ENCODE measurements around the gene SLC15A1.

SLC15A1 gene

DNA sequence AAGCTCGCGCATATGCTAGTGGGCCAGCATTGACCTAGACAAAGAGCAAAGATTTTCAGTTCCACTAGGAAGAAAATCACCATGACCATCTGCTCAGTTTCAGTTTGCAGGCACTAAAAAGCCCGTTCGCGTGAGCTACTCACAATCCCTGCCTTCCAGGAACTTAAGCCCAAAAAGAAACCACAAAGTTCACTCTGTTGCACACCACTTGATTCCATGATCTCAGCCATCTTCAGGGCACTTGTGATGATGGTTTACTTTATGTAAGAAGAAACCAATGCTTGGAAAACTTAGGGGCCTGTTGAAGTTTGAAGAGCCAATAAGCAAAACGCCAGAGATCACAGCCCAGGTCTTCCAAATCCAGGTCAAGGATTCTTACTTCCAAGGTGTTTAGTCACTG is 45.0 kb upstream of the SLC15A1 start:
- DNase-seq (ENCODE audit: extremely low read depth, insufficient read length) = no peak
- no peak for TF ChIP-seq CTCF (IDR thresholded peaks at IDR 0.05; ENCODE audit: insufficient read depth, low read length, poor library complexity, severe bottlenecking)
- Histone ChIP-seq H3K36me3 (ENCODE audit: control insufficient read depth, insufficient read depth, low read length) (no peaks in the 10 kb centered on the region), H3K4me3 (replicated peaks; ENCODE audit: low read depth, low read length) (no peak overlapping the region), H3K27me3 (replicated peaks; ENCODE audit: control insufficient read depth, insufficient read depth, low read length) (no peaks in the 10 kb centered on the region)

DNA sequence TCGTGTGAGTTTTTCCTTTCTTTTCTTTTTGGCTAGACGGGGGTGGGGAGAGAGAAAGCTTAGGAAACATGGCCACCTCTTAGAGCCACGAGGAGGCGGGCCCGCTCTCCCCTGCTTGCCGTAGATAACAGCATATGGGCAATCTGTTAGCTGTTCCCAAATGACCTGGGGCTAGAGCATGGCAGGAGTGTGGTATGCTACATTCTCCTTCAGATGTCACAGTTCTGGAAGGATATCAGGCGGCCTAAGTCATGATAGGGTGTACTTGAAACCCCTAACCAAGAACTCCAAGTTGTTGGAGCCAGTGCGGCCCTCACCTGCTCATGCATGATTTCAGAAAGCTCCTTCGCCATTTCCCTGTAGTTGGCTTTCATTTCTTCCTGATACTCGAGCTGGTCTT is 44.3 kb upstream of the SLC15A1 start:
- H3K36me3 ChIP-seq (ENCODE audit: control insufficient read depth, insufficient read depth, low read length) = no peaks in the 10 kb centered on the region
- TF ChIP-seq CTCF (IDR thresholded peaks at IDR 0.05; ENCODE audit: insufficient read depth, low read length, poor library complexity, severe bottlenecking) = no peak
- no peak for DNase-seq (ENCODE audit: extremely low read depth, insufficient read length)

GRCh38 chr13:98796191-98796590 is 43.7 kb upstream of the SLC15A1 start:
- no peak for DNase-seq (ENCODE audit: extremely low read depth, insufficient read length)
- no peaks in the 10 kb centered on the region for H3K36me3 ChIP-seq (ENCODE audit: control insufficient read depth, insufficient read depth, low read length)
- H3K4me3 ChIP-seq (replicated peaks; ENCODE audit: low read depth, low read length) = no peak overlapping the region
- no peaks in the 10 kb centered on the region for H3K27me3 ChIP-seq (replicated peaks; ENCODE audit: control insufficient read depth, insufficient read depth, low read length)
- TF ChIP-seq CTCF (IDR thresholded peaks at IDR 0.05; ENCODE audit: insufficient read depth, low read length, poor library complexity, severe bottlenecking) = no peak

More for the DNA sequence above, 44.3 kb upstream of the SLC15A1 start:
- no peaks in the 10 kb centered on the region for H3K27me3 ChIP-seq (replicated peaks; ENCODE audit: control insufficient read depth, insufficient read depth, low read length)
- no peak overlapping the region for H3K4me3 ChIP-seq (replicated peaks; ENCODE audit: low read depth, low read length)

- no peak overlapping the region for H3K4me3 ChIP-seq (replicated peaks; ENCODE audit: low read depth, low read length)
- no peak for DNase-seq (ENCODE audit: extremely low read depth, insufficient read length)
- no peak for TF ChIP-seq CTCF (IDR thresholded peaks at IDR 0.05; ENCODE audit: insufficient read depth, low read length, poor library complexity, severe bottlenecking)
- H3K27me3 ChIP-seq (replicated peaks; ENCODE audit: control insufficient read depth, insufficient read depth, low read length) = no peaks in the 10 kb centered on the region
- no peaks in the 10 kb centered on the region for H3K36me3 ChIP-seq (ENCODE audit: control insufficient read depth, insufficient read depth, low read length)
These were observed 42.7 kb upstream of the SLC15A1 start for GRCh38 chr13:98795220-98795619.

GRCh38 chr13:98794498-98794897 is 42.0 kb upstream of the SLC15A1 start:
- H3K4me3 ChIP-seq (replicated peaks; ENCODE audit: low read depth, low read length) = no peak overlapping the region
- no peaks in the 10 kb centered on the region for H3K27me3 ChIP-seq (replicated peaks; ENCODE audit: control insufficient read depth, insufficient read depth, low read length)
- no peaks in the 10 kb centered on the region for H3K36me3 ChIP-seq (ENCODE audit: control insufficient read depth, insufficient read depth, low read length)
- DNase-seq (ENCODE audit: extremely low read depth, insufficient read length) = no peak
- TF ChIP-seq CTCF (IDR thresholded peaks at IDR 0.05; ENCODE audit: insufficient read depth, low read length, poor library complexity, severe bottlenecking) = no peak

DNA sequence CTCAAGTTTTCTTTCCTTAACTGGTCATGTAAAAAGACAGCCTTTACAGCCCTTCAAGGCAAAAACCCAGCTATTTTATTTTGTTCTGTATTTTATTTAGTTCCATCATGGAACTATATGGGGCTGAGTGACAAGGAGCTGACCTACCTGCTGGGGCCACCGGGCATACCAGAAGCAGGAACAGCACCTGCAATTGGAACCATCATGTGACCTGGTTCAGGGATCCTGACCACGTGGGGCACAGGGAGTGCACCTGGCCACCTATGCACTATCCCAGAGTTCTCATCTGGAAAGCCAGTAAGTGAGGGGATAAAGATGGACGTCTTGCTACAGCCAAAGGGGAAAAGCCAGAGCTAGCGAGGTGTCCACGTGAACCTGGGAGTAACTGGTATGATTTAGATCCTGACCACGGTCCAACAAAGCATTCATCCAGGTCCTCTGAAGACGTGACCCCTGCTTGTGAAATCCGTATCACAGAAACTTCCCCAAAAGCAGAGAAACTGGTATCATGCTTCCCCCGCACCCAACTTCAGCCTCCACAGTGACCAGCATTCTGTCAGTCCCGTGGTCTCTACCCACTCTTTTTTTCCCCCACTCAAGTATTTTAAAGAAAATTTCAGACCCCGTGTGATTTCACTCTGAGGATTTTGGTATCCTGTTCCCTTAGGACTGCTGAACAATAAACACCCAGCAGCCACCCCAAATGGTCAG is 40.5 kb upstream of the SLC15A1 start:
- DNase-seq (ENCODE audit: extremely low read depth, insufficient read length) = no peak
- no peaks in the 10 kb centered on the region for H3K27me3 ChIP-seq (replicated peaks; ENCODE audit: control insufficient read depth, insufficient read depth, low read length)
- H3K4me3 ChIP-seq (replicated peaks; ENCODE audit: low read depth, low read length) = no peak overlapping the region
- no peak for TF ChIP-seq CTCF (IDR thresholded peaks at IDR 0.05; ENCODE audit: insufficient read depth, low read length, poor library complexity, severe bottlenecking)
- no peaks in the 10 kb centered on the region for H3K36me3 ChIP-seq (ENCODE audit: control insufficient read depth, insufficient read depth, low read length)

Data from GM06990 (cell line).